ENCODE data around the gene DOCK4.

DNA sequence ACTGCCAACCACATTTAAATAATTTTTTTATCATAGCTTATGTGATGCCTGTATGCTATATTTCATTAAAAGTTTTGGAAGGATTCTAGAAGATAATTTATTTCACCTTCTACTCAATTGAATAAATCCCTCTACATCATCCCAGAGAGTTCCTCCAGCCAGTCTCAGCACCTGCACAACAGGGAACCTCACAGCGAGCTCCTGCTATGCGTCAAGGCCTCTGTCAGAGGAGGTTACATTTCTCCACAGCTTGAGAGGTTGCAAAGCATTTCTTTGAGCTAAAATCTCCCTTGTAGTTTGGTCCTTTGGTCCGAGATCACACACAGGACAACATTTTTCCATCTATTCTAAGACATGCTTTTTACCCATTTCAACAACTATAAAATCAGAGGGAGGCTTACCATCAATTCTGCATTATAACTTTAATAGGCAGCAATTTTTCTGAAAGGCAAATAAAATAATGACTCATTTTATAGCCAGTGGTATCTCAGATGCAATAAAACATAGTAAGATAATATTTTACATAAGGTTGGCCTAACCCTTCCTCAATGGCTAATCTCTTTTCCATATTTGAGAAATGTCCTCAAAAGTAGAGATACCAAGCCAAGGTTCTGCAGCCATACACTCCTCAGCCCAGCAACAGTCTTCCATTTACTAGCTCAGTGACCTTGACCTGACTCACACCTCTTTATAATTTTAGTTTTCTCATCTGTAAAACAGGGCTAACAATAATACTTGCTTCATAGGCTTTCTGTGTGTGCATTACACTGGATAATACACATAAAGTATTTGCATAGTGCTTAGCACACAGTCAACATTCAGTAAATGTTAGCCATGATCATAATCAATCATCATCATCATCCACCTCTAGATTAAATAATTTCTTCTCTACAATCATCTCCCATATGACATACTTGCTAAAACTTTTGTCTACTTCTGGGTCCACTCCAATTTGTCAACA, 68.8 kb downstream of the DOCK4 start:
- TF ChIP-seq EZH2phosphoT487 (IDR thresholded peaks at IDR 0.05; ENCODE audit: insufficient read depth, low read depth), result no peak
- TF ChIP-seq EZH2 (IDR thresholded peaks at IDR 0.05; ENCODE audit: insufficient read depth, poor library complexity, severe bottlenecking), result no peak
